Adrenal gland (tissue), 12 donors: ENCODE data around the gene GALNTL6. TPM values are rescaled to one million over a fixed set of nuclear protein-coding genes. Genes with fewer than 3 reads are reported as not detected.
"Not testable (repeated sequence)": the region's sequence is repeated elsewhere in the genome, so short reads cannot be mapped to it uniquely, and the experiment has no call there.

Experiments
- DNase-seq, 7 donors: peaks; one replicate each; pipeline ENCODE4 v3.0.0-alpha.2; 2019 to 2020
- H3K27ac ChIP-seq, 5 donors: fragments of 200-600 bp; sonication (generic) in 4 of 5; 1 replicate in 3 of 5; 2 replicates in 2 of 5; pipeline versions ENCODE4 v1.5.1 to v1.8.0; 2016 to 2020; ENCODE audit warnings: mild to moderate bottlenecking in 1 of 5
- H3K27me3 ChIP-seq: fragments of 200-600 bp; 2 replicates; pipeline ENCODE4 v1.8.0; 2021
- H3K36me3 ChIP-seq, 2 donors: fragments of 200-600 bp; replicated peaks in 1 of 2; 1 replicate in 1 of 2; 2 replicates in 1 of 2; pipeline versions ENCODE4 v1.5.1 to v1.8.0; 2018 to 2022
- H3K4me1 ChIP-seq, 2 donors: fragments of 200-600 bp; replicated peaks in 1 of 2; 1 replicate in 1 of 2; 2 replicates in 1 of 2; pipeline versions ENCODE4 v1.5.1 to v1.8.0; 2018 to 2021
- H3K4me3 ChIP-seq, 4 donors: fragments of 200-600 bp; sonication (generic) in 3 of 4; one replicate each; pipeline ENCODE4 v1.5.1; 2016 to 2018
- H3K9me3 ChIP-seq, 3 donors: fragments of 200-600 bp; sonication (generic) in 1 of 3; replicated peaks in 1 of 3; 1 replicate in 2 of 3; 2 replicates in 1 of 3; pipeline versions ENCODE4 v1.5.1 to v1.8.0; 2016 to 2021
- POLR2A ChIP-seq, 2 donors: fragments of 450-650 bp; IDR thresholded peaks; one replicate each; pipeline ENCODE4 v1.6.1; 2017; ENCODE audit warnings: antibody characterized with exemption in 2 of 2, mild to moderate bottlenecking in 2 of 2, moderate library complexity in 1 of 2
- WGBS, 4 donors: extraction: QIAGEN DNeasy Blood & Tissue Kit in 2 of 4; methylation state at CpG; one replicate each; pipeline versions ENCODE4 v1.1.5 to v1.1.7; 2013 to 2017; 5-methylcytosine and 5-hydroxymethylcytosine counted together
- intact Hi-C, 2 donors: fragments of 100-400 bp; cut with DNase I; formaldehyde crosslinking; loops; one replicate each; pipeline versions ENCODE4 v1.14.1 to v1.15.0; 2022 to 2023
- polyA plus RNA-seq, 3 donors: library from polyadenylated mRNA; stranded (reverse); fragments of 200-250 nt in 2 of 3; fragments of 350-450 nt in 1 of 3; fragmentation: Illumina TruSeq in 1 of 3; extraction: RNeasy Lipid Tissue Mini Kit (QIAGEN cat#74804) in 1 of 3; gene quantifications; one replicate each; pipeline ENCODE4 v1.2.3, GENCODE V29; 2013 to 2014
- total RNA-seq, 9 donors: library from RNA; depleted of rRNA in 4 of 9; stranded (reverse); fragments of >200 nt in 4 of 9; fragments of 120-200 nt in 1 of 9; fragmentation: NEBNext Ultra II Directional in 1 of 9; extraction: Animal tissue kit (Norgen Biotek cat#: 25700) in 1 of 9; gene quantifications; one replicate each; pipeline versions ENCODE4 v1.1.0 to v1.2.4, GENCODE V29; 2013 to 2023
- TF ChIP-seq, protein P1 (sequence below), 6 experiments: fragments of 450-650 bp in 4 of 6; fragments of 200-600 bp in 2 of 6; sonication (generic) in 1 of 6; IDR thresholded peaks; 1 replicate in 5 of 6; 2 replicates in 1 of 6; pipeline versions ENCODE4 v1.5.1 to v1.8.0; 2016 to 2021; ENCODE audit warnings: antibody characterized with exemption in 6 of 6, mild to moderate bottlenecking in 2 of 6, moderate library complexity in 1 of 6
- donor health status: healthy with polysubstance abuse.
- donor health status: Bipolar disorder and iron deficiency.
- donor health status: DM: yes; HTN: yes; CAD: no.
- donor health status: DM: no; HTN: no; CAD: no.
- donor health status: DM: no; HTN: no; CAD: no.
- donor health status: DM: yes; HTN: yes; CAD: no.

GALNTL6 gene
- total and polyA plus RNA-seq, 12 donors, result 0.10 to 0.96 (median 0.42) TPM; not detected in 1

DNA sequence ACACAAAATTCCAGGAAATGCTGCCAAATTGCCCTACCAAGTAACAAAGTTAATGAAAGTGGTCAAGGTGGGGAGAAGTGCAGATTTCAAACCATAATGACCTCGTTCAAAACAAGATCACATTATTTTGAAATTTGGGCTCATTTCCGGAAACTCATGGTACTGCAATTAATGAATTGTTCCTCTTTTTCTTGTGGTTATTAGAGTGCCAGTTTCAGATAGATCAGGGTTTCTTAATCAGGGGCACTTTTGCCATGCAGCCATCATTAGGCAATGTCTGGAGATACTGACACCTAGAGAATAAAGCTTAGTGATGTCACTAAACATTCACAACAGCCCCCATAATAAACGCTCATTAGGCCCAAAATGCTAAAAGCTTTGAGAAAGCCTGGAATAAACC, 973.9 kb downstream of the GALNTL6 start:
- intact Hi-C loops, result no loop called here

DNA sequence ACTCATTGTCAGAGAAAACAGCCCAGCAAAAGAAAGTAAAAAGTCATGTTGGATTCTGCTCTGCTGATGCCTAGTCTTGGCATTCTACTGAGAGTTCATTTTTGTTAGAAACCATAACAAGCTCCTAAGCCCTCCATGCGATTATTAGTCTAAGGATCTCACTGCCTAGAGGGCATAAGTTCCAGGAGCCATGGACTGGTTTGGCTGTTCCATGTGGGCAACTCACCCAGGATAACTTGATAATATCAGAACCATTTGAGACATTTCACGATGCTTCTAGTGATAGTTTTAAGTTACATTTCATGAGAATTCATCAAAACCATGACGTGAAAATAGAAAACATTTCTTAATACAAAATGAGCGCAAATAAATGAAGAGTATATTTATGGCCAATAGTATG, 978.6 kb downstream of the GALNTL6 start:
- no peak for DNase-seq
- 79 to 90% (median 89%) methylated on average over 4 of the region's 4 CpGs for WGBS, 4 donors
- Histone ChIP-seq H3K4me3 (no peak overlapping the region), H3K27me3 (no peaks in the 10 kb centered on the region), H3K36me3 (no peaks in the 10 kb centered on the region), H3K9me3 (no peaks in the 10 kb centered on the region), H3K27ac (no peak overlapping the region), H3K4me1 (no peaks in the 10 kb centered on the region)
- TF ChIP-seq, protein P1, sequence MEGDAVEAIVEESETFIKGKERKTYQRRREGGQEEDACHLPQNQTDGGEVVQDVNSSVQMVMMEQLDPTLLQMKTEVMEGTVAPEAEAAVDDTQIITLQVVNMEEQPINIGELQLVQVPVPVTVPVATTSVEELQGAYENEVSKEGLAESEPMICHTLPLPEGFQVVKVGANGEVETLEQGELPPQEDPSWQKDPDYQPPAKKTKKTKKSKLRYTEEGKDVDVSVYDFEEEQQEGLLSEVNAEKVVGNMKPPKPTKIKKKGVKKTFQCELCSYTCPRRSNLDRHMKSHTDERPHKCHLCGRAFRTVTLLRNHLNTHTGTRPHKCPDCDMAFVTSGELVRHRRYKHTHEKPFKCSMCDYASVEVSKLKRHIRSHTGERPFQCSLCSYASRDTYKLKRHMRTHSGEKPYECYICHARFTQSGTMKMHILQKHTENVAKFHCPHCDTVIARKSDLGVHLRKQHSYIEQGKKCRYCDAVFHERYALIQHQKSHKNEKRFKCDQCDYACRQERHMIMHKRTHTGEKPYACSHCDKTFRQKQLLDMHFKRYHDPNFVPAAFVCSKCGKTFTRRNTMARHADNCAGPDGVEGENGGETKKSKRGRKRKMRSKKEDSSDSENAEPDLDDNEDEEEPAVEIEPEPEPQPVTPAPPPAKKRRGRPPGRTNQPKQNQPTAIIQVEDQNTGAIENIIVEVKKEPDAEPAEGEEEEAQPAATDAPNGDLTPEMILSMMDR (IDR thresholded peaks at IDR 0.05), result no peak
- TF ChIP-seq POLR2A (IDR thresholded peaks at IDR 0.05), result no peak
- intact Hi-C loops, result no loop called here

More for the DNA sequence above, 973.9 kb downstream of the GALNTL6 start:
- WGBS, 4 donors, result 54 to 65% (median 63%) methylated on average over 3 of the region's 3 CpGs
- Histone ChIP-seq H3K4me1 (no peaks in the 10 kb centered on the region), H3K36me3 (no peaks in the 10 kb centered on the region), H3K27ac (no peak overlapping the region), H3K27me3 (no peaks in the 10 kb centered on the region), H3K4me3 (no peak overlapping the region), H3K9me3 (no peaks in the 10 kb centered on the region)
- no peak for DNase-seq
- TF ChIP-seq POLR2A (IDR thresholded peaks at IDR 0.05), result no peak
- TF ChIP-seq, protein P1 (IDR thresholded peaks at IDR 0.05), result no peak

DNA sequence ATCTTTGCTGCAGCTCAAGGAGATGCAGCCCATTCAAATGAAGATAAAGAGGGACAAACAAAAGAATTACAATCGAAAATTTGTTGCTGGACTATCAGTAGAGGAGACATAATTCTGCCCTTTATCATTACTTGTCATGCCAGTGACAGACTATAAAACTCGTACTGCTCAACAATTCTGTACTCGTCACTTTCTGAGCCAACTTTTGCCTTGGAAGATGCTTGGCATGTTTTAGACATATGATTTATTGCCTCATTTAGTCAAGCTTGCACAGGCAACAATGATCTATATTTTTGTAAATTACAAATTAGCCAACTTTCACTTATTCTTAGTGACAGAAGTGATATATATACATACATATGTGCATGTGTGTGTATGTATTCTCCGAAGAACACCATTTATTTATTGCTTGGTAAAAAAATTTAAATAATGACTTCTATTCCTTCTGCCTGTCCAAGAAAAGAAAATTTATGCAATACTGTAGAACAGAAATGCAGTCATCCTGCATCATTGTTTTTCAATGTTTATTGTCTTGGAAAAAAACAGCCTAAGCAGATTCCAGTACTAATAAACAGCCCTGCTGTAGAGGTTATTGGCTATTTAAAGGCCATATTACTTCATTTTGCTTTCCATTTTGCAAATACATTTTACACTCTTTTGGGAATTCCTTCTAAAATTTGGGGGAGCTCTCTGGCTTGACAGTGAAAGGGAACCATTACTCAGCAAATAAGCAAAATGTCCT, 980.5 kb downstream of the GALNTL6 start:
- no peak overlapping the region for H3K27ac ChIP-seq
- intact Hi-C loops, result no loop called here
- H3K27me3 ChIP-seq, result no peaks in the 10 kb centered on the region
- no peaks in the 10 kb centered on the region for H3K36me3 ChIP-seq
- 36 to 54% (median 45%) methylated on average over 4 of the region's 4 CpGs for WGBS, 4 donors
- DNase-seq, result no peak
- TF ChIP-seq, protein P1 (IDR thresholded peaks at IDR 0.05), result no peak
- no peak for TF ChIP-seq POLR2A (IDR thresholded peaks at IDR 0.05)
- no peaks in the 10 kb centered on the region for H3K9me3 ChIP-seq
- H3K4me1 ChIP-seq, result no peaks in the 10 kb centered on the region
- no peak overlapping the region for H3K4me3 ChIP-seq

DNA sequence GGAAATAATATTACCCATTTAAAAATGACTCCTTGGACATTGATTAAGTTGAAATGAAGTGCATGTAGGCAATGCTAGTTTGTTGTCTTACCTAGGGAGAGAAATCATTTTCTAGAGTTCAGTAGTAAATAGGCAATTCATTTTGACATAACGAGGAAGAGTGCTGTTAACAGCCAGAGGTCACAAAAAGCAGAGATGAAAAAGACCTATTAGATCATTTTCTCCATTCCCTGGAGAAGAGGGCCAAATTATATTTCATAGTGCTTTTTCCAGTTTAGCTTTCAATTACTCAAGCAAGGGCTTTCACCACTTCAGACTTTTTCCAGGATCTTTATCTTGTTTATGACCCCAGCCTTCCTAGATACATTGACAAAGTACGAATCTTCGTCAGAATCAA, 981.1 kb downstream of the GALNTL6 start:
- DNase-seq, result no peak
- no peaks in the 10 kb centered on the region for H3K27me3 ChIP-seq
- H3K4me3 ChIP-seq, result no peak overlapping the region
- WGBS, 4 donors, result 67 to 77% (median 74%) methylated on average over 3 of the region's 3 CpGs
- TF ChIP-seq POLR2A (IDR thresholded peaks at IDR 0.05), result no peak
- TF ChIP-seq, protein P1 (IDR thresholded peaks at IDR 0.05), result no peak
- intact Hi-C loops, result no loop called here
- H3K27ac ChIP-seq, result no peak overlapping the region
- H3K36me3 ChIP-seq, result no peaks in the 10 kb centered on the region
- no peaks in the 10 kb centered on the region for H3K9me3 ChIP-seq
- H3K4me1 ChIP-seq, result no peaks in the 10 kb centered on the region

DNA sequence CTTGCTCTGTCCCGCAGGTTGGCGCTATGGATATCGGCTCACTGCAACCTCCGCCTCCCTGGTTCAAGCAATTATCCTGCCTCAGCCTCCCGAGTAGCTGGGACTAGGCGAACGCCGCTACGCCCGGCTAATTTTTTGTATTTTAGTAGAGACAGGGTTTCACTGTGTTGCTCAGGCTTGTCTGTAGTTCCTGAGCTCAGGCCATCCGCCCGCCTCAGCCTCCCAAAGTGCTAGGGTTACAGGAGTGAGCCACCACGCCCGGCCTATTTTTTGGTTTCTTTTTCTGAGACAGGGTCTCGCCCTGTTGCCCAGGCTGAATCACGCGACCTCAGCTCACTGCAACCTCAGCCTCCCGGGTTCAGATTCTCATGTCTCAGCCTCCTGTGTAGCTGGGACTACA, 984.1 kb downstream of the GALNTL6 start:
- H3K9me3 ChIP-seq, H3K27ac ChIP-seq, DNase-seq, H3K27me3 ChIP-seq, H3K4me3 ChIP-seq, intact Hi-C loops, H3K4me1 ChIP-seq, H3K36me3 ChIP-seq: not testable (repeated sequence)
- 92 to 97% (median 94%) methylated on average over 18 of the region's 18 CpGs for WGBS, 4 donors
